NB4 (cell line): ENCODE results near the gene CHSY1.

Experiments
- MYC ChIP-seq: IDR thresholded peaks from 2 replicates; pipeline ENCODE4 v1.6.1; 2011; ENCODE audit warnings: low read depth, low read length
- POLR2A ChIP-seq: IDR thresholded peaks from 2 replicates; pipeline ENCODE4 v1.6.1; 2011; ENCODE audit warnings: mild to moderate bottlenecking; ENCODE audit not compliant: insufficient read length; ENCODE audit errors: extremely low read depth
- TF ChIP-seq, protein P1 (sequence below): IDR thresholded peaks from one replicate; pipeline ENCODE4 v1.5.1; 2012; ENCODE audit warnings: low read depth, low read length
- TF ChIP-seq, protein P2 (sequence below): IDR thresholded peaks from 2 replicates; pipeline ENCODE4 v1.6.1; 2011; ENCODE audit warnings: low read depth, low read length

DNA sequence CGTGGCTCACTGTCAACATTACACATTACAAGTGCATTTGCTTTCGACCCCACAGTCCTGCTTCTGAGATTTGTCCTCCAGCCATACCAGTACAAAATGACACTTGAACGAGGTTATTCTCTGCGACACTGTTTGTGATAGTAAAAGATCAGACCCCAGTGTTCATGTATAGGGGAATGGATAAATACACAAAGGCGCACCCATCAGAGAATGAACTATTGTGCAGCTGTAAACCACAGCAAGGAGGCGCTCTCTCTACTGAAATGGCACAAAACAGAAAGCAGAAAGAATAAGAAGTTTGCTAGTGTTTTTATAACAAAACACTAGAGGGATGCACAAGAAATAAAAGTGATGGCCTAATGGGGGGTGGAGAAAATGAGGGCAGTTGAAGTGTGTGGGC, 4.9 kb upstream of the CHSY1 start:
- TF ChIP-seq, protein P1, sequence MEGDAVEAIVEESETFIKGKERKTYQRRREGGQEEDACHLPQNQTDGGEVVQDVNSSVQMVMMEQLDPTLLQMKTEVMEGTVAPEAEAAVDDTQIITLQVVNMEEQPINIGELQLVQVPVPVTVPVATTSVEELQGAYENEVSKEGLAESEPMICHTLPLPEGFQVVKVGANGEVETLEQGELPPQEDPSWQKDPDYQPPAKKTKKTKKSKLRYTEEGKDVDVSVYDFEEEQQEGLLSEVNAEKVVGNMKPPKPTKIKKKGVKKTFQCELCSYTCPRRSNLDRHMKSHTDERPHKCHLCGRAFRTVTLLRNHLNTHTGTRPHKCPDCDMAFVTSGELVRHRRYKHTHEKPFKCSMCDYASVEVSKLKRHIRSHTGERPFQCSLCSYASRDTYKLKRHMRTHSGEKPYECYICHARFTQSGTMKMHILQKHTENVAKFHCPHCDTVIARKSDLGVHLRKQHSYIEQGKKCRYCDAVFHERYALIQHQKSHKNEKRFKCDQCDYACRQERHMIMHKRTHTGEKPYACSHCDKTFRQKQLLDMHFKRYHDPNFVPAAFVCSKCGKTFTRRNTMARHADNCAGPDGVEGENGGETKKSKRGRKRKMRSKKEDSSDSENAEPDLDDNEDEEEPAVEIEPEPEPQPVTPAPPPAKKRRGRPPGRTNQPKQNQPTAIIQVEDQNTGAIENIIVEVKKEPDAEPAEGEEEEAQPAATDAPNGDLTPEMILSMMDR = peak; percentile 62
- no peak for TF ChIP-seq POLR2A
- TF ChIP-seq, protein P2, sequence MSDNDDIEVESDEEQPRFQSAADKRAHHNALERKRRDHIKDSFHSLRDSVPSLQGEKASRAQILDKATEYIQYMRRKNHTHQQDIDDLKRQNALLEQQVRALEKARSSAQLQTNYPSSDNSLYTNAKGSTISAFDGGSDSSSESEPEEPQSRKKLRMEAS = no peak
- no peak for TF ChIP-seq MYC
